HG03442 (cell line): ENCODE results near the gene KHNYN.
"Not testable (repeated sequence)": the region's sequence is repeated elsewhere in the genome, so short reads cannot be mapped to it uniquely, and the experiment has no call there.

Experiments used
- ATAC-seq: cut with Tn5 transposase; IDR thresholded peaks from one replicate; pipeline ENCODE4 v1.9.1; 2021; ENCODE audit warnings: mild to moderate bottlenecking, moderate library complexity; ENCODE audit not compliant: unreplicated experiment

The KHNYN gene

GRCh38 chr14:24437020-24437735 lies 7.4 kb downstream of the KHNYN start:
- ATAC-seq, result no peak

DNA sequence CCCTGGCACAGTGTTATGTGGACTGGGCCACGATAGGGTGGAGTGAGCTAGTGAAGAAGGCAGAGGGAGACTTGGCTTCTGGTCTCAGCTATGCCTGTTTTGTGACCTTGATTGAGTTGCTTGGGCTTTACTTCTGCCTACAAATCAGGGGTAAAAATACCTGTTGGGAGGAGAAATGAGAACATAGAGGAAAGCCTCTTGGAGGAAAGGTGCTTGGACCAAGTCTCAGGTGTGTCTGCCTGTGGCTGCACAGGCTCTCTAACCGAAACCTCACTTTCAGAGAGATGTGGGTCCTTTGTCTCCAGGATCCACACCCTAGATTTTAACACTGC lies 7.9 kb downstream of the KHNYN start:
- ATAC-seq, result no peak

DNA sequence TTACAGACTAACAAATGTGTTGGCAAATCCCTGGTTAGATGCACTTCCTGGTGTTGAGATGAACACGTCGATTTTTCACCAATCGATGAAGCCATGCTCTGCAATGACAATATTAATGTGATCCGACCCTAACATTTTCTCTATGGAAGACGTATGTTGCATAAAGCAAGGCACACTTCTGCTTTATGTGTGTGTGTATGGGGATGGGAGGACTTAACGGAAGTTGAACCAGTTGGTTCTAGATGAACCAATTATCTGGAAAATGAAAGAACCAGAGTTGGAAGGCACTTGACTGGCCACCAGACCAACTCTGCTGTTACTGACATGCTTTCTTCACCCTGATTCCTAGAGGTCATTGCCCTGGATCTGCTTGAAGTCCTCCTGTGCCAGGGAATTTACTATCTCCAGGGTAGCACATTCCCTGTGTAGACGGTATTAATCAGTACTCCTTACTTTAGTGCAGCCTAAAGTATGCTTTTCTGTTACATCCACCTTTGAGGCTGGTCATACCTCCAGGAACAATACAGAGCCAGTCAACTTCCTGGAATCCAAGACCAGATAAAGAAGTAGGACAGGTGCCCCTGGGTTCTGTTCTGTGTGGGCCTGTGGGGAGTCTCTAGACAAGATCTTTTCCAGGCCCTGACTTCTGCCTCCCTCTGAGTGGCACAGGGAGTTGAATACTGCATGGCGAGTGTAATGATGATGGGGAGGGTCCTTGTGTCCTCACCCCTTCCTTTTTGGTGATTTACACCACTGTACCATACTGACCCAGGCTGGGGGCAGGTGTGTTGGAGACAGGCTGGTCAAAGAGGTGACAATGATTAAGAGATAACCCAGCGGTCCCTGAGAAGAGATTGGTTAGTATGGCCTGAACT lies 8.7 kb downstream of the KHNYN start:
- ATAC-seq, result no peak

DNA sequence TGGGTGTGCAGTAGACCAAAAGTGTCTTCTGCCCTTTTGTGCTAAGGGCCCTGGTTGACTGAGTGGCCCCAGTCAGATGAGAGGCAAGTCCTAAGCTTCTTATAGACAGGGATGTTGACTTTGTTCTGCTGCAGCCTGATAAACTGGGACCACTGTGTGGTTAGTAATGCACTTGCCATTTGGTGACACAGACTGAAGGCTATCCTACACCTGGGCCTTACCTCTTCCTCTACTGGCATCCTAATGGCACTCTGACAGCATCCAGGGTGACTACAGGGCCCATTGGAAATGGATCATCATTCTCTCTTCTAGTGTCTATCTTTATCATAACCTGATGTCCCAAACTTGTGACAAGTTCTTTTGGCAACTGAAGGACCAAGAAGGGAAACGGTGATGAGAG lies 9.5 kb downstream of the KHNYN start:
- ATAC-seq, result no peak

- ATAC-seq, result no peak
These were observed 10.3 kb downstream of the KHNYN start for GRCh38 chr14:24439830-24440605.

DNA sequence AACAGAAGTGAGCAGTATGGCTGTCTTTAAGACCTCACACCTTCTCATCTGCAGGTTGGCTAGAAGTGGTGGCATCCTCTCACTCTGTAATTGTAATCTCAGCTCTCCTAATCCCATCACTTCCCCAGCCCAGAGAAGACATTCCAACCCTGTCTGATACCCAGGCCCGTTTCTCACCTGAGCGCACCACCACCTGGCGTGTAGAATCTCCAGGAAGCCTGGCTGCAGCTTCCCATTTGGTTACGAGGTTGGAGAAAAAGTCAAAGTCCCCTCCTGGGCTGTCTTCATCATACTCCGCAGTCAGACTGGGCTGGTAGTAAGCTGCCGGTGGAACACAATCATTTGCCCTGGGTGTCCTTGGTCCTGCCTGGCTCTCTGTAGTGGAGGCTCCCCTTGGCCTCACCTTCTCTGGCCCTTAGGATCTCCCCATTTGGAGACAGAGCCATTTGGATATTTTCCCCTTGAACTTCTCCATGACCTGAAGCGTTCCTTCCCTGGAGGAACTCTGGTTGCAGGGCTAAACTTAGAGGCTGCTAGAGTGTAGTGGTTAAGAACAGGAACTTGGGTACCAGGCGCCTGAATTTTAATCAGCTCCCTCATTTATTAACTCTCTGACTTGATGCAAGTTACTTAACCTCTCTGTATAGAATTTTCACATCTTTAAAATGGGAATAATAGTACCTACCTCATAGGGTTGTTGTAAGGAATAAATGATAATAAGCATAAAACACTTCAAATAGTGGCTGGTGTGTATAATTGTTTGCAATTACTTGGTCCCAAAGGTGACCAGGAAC lies 11.0 kb downstream of the KHNYN start:
- ATAC-seq, result no peak

GRCh38 chr14:24441485-24441884 lies 11.7 kb downstream of the KHNYN start:
- no peak for ATAC-seq

GRCh38 chr14:24441904-24442239 lies 12.1 kb downstream of the KHNYN start:
- no peak for ATAC-seq

DNA sequence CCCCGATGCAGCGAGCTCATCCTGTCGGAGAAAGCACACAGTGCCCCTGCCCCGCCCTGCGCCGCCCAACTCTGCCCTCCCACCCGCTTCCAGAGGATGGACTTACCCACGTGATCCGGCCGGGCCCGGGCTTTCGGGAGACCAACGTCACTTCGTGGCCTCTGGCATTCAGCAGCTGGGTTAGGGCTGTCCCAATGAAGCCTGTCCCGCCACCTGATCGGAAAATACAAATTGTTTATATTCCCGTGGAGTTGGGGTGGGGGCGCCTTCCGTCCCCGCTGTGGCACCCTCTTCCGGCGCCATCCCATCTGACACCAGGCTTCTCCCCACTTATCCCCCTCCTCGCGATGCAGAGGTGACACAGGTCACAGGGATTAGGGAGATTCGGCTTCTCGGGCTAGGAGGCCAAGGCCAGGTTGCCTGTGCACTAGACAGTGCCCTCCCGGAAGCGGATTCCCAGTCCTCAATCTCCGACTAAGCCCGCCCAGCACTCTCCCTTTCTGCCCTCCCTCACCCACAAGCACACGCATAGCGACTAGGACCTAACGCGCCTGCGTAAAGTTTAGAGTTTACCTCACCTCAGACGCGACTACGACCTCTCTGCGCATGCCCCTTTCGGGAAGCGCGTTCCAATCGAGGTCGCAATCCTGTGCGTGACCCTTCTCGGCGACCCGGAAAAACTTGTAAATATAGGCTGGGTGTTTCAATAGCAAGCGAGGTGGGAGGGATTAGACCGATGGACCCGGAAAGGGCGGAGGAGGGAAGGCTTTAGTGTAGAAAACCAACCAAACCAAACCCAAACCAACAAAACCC lies 12.7 kb downstream of the KHNYN start, which contains the start of gene SDR39U1:
Gene SDR39U1, minus strand, starts transcription at position 537 of the 813 bp plus-strand sequence. Its CDS starts 7 bp downstream, at position 530.
- peak; percentile 93 for ATAC-seq

DNA sequence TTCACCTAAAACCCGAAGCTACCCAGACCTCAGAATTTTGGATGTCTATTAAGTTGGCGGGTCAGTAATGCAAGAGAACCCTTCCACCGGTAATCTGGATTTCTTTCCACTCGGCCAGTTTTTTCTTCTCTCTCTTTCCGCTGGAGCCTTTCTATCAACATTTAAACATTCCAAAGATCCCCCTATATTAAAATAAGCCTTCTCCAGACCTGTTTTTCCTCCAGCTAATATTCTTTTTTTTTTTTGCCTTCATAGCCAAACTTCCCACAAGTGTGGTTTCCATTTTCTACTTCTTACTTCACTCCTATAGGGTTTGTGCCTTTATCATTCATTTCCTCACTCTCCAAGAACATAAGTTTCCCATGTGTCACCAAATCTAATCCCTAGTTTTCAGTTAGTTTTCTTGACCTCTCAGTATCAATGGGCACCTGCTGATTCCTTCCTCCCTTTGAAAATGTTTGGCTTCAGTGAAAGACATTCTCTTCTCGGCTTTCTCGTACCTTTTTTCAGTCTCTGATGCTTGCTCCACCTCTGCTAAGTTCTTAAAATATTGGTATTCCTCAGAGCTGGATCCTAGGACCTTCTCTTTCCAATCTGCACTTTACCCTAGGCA lies 13.4 kb downstream of the KHNYN start:
- ATAC-seq, result no peak

GRCh38 chr14:24450828-24451227 lies 21.1 kb downstream of the KHNYN start:
- not testable (repeated sequence) for ATAC-seq

DNA sequence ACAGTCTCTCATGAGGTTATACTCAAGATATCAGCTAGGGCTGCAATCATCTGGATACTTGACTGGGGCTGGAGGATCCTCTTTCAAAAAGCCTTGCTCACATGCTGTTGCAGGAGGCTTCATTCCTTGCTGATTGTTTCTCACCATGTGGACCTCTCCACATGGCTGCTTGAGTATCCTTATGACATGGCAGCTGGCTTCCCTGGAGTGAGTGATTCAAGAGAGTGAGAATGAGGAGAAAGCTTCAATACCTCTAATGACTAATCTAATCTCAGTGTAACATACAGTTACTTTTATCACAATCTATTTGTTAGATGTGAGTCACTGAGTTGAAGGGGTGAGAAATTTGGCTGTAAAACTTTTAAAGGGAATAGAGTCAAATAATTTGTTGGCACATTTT lies 27.2 kb downstream of the KHNYN start:
- ATAC-seq, result no peak

- no peak for ATAC-seq
These were observed 29.0 kb downstream of the KHNYN start for GRCh38 chr14:24458736-24459135.

DNA sequence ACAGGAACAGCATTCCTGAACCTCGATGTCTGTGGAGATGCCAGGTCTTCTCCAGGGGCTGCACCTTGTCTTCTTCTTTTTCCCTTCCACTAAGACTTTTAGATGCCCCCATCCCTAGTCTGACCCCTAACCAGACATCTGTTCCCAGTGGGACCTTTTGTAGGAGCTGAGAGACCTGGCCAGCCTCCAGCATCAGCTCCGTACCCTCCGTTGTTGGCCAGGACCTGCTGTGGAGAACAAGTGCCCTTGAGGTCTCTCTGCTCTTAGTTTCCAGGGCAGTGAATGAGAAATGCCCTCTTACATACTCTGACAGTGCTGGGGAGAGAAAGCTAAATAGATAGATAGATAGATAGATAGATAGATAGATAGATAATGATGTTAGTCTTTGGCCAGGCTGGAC lies 29.6 kb downstream of the KHNYN start:
- ATAC-seq, result no peak

DNA sequence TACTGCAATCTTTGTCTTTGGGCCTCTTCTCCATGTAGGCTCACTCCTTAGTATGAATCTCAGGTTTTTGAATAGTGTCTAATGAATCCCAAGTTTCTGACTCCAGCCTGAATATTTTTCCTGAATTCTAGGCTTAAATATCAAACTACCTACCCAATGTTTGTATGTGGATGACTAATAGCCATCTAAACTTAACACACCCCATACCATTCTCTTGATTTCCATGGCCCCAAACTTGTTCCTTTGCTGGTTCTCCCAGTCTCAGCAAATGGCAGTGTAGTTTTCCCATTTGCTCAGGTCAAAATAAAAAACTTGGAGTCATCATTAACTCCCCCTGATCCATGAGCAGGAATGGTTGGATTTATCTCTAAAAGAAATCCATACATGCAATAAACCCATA lies 31.6 kb downstream of the KHNYN start:
- no peak for ATAC-seq

DNA sequence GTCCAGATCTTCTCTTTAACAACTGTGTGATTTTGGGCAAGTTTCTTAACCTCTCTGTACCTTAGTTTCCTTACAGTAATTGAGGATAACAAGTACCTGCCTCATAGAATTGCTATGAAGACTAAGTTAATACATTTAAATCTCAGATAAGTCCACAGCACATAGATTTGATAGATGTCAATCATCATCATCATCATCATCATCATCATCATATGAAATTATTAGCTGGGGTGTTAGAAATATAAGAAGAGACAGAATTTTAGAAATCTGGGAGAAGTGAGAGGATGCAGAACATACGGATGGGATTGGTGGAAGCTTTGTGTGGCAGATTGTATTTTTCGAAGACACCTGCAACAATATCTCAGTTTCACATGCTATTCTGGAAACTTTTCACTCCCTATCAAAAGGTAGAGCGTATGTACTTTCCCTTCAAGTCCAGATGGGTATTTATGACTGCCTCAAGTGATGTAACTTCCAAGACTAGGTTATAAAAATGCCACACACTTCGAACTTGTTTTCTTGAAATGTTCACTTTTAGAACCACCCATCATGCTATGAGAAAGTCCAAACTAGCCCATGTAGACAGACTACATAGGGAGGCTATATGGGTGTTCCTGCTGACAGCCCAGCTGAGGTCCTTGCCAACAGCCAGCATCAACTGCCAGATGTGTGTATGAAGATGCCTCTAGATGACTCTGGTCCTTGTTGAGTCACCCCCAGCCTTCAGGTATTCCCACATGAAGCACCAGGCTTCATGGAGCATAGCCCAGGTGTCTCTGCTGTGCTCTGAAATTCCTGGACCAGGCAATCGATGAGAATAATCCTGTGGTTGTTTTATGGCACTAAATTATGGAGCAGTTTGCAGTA lies 33.5 kb downstream of the KHNYN start:
- ATAC-seq, result peak; percentile 57

GRCh38 chr14:24463884-24464785 lies 34.4 kb downstream of the KHNYN start:
- no peak for ATAC-seq

- no peak for ATAC-seq
These were observed 35.6 kb downstream of the KHNYN start for GRCh38 chr14:24465368-24465767.
